Mucosa of descending colon (tissue), 3 donors: ENCODE results near the gene KCNJ14. TPM values are rescaled to one million over a fixed set of nuclear protein-coding genes. Genes with fewer than 3 reads are reported as not detected.
"Not testable (repeated sequence)": the region's sequence is repeated elsewhere in the genome, so short reads cannot be mapped to it uniquely, and the experiment has no call there.

Experiments used
- ATAC-seq: fragments of 200-7000 bp; cut with Tn5 transposase; one replicate; pipeline ENCODE4 v1.9.1; 2020; ENCODE audit warnings: mild to moderate bottlenecking, moderate library complexity
- DNase-seq, 3 donors: peaks; one replicate each; pipeline ENCODE4 v3.0.0-alpha.2; 2020
- H3K36me3 ChIP-seq: fragments of 200-600 bp; one replicate; pipeline ENCODE4 v1.8.0; 2021; ENCODE audit warnings: low read depth, mild to moderate bottlenecking
- H3K4me1 ChIP-seq: fragments of 200-600 bp; one replicate; pipeline ENCODE4 v1.8.0; 2021; ENCODE audit warnings: low read depth, mild to moderate bottlenecking
- H3K4me3 ChIP-seq: fragments of 200-600 bp; one replicate; pipeline ENCODE4 v1.8.0; 2021; ENCODE audit warnings: mild to moderate bottlenecking
- H3K9me3 ChIP-seq: fragments of 200-600 bp; one replicate; pipeline ENCODE4 v1.8.0; 2021; ENCODE audit warnings: mild to moderate bottlenecking
- intact Hi-C, 2 donors: fragments of 100-400 bp; cut with DNase I in 1 of 2; cut with micrococcal nuclease in 1 of 2; formaldehyde crosslinking; loops; one replicate each; pipeline versions ENCODE4 v1.11.0 to v1.11.1; 2022; cut with DNase I, micrococcal nuclease
- total RNA-seq, 3 donors: library from RNA; stranded (reverse); fragmentation: NEBNext Ultra II Directional in 2 of 3; extraction: Animal tissue kit (Norgen Biotek cat#: 25700) in 2 of 3; gene quantifications; one replicate each; pipeline versions ENCODE4 v1.2.1 to v1.2.4, GENCODE V29; 2021 to 2023
- TF ChIP-seq, protein P1 (sequence below): fragments of 200-600 bp; IDR thresholded peaks from one replicate; pipeline ENCODE4 v1.8.0; 2022; ENCODE audit warnings: antibody characterized with exemption, mild to moderate bottlenecking
- donor health status: DM: no; HTN: no; CAD: no; lungs with moderate emphysema.
- donor health status: DM: no; HTN: no; CAD: no.
- donor health status: DM: no; HTN: yes; CAD: no.

Gene KCNJ14
- total RNA-seq, 3 donors from 2014 or later = 0.46 to 1.3 (median 0.67) TPM

DNA sequence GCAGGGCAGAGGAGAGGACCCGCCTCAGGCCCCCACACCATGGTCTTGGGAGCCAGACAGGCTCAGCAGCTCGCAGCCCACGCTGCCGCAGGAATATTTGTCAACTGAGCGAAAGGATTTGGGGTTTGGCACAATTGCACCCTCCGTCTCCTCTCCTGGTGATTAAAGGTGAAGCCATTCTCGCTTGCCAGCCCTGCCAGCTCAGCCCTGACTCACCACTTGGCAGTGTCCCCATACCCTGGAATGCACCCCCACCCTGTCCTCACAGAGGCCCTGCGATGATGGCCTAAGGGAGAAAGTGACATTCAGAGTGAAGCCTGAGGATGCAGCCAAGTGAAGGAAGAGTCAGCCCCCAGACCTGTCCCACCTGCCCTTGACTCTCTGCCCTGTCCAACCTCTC lies 32.6 kb downstream of the KCNJ14 start:
- DNase-seq = peak in 2 of 3 donors; percentile 67 to 69
- TF ChIP-seq, protein P1, sequence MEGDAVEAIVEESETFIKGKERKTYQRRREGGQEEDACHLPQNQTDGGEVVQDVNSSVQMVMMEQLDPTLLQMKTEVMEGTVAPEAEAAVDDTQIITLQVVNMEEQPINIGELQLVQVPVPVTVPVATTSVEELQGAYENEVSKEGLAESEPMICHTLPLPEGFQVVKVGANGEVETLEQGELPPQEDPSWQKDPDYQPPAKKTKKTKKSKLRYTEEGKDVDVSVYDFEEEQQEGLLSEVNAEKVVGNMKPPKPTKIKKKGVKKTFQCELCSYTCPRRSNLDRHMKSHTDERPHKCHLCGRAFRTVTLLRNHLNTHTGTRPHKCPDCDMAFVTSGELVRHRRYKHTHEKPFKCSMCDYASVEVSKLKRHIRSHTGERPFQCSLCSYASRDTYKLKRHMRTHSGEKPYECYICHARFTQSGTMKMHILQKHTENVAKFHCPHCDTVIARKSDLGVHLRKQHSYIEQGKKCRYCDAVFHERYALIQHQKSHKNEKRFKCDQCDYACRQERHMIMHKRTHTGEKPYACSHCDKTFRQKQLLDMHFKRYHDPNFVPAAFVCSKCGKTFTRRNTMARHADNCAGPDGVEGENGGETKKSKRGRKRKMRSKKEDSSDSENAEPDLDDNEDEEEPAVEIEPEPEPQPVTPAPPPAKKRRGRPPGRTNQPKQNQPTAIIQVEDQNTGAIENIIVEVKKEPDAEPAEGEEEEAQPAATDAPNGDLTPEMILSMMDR = no peak
- no peak overlapping the region for H3K4me3 ChIP-seq
- peaks cover 17% of the 10 kb centered on the region for H3K4me1 ChIP-seq
- peak; percentile 52 for ATAC-seq
- H3K36me3 ChIP-seq = no peaks in the 10 kb centered on the region
- no peaks in the 10 kb centered on the region for H3K9me3 ChIP-seq
- intact Hi-C loops = no loop called here

DNA sequence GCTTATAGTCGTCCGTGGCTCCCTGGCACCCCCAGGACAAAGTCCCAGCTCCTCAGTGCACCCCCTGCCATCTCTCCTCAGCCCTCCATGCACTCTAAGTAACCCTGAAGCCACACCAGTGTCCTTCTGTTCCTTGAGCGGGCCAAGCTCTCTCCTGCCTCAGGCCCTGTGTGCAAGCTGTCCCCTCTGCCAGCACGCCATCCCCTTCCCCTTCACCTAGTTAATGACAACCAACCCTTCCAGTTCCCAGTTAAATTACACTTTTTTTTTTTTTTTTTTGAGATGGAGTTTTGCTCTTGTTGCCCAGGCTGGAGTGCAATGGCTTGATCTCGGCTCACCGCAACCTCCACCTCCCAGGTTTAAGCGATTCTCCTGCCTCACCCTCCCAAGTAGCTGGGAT lies 33.1 kb downstream of the KCNJ14 start:
- DNase-seq, H3K4me3 ChIP-seq, intact Hi-C loops, H3K36me3 ChIP-seq, ATAC-seq, H3K9me3 ChIP-seq: not testable (repeated sequence)
- peaks cover 17% of the 10 kb centered on the region for H3K4me1 ChIP-seq

DNA sequence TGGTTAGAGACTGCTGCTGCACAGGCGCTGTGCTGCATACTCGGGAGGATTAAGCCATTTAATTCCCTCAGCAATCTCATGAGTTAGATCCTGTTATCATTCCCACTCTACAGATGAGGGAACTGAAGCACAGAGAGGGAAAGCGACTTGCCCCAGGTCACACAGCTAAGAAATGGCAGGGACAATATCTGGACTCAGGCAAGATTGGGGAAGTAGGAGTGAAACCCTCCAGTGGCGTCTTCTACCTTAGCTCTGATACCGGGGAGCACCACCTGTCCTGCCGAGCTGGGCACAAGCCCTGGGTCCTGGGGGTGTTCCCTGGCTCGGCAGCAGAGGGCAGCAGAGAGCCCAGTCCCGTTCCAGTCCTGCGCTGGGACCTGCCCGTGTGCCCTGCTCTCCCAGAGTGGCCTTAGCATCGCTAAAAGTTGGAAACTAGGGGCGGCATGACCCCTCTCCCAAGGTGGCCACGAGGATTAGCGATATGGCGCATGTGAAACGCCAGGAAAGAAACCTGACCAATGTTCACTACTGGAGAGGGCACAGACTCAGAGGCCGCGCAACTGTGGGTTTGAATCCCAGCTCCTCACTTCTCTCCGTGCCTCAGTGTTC lies 34.3 kb downstream of the KCNJ14 start:
- ATAC-seq (peak; percentile 44), DNase-seq (peak; percentile 83 to 91 (median 89))

DNA sequence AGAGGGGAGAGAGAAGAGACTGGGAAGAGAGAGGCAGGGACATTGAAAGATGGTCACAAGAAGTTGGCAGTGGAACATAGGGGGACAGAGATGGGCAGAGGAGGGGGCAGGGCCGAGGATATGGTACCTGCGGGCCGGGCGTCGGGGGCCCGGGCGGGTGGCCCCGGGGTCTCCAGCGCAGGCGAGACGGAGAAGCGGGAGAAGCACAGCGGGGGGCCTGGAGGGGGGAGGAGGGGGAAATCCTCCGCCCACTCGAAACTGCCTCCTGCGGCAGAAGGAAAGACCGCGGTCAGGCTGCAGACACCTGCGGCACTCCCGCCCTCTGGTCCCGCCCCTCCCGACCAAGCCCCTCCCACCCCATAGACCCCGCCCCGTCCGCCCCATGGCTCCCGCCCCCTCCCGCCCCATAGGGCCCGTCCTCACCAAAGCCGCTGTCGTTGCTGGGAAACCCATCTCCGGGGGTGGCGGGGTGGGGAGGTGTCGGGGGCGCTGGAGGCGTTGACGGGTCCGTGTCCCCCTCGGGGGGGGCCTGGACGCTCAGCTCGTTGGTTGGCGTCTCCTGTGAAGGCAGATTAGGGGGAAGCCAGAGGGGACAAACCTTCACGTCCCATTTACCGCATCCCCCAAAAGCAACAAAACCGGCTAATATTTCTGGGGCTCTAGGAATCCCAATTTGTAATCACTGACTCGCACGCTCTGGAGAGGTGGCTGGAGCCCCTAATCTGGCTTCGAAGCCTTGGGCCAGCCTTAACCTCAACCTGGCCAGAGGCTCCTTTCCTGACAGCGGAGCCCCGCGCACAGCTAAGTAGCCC lies 35.8 kb downstream of the KCNJ14 start:
- Histone ChIP-seq H3K4me1 (peaks cover 17% of the 10 kb centered on the region), H3K4me3 (no peak overlapping the region), H3K36me3 (no peaks in the 10 kb centered on the region), H3K9me3 (no peaks in the 10 kb centered on the region)
- intact Hi-C loops = loop anchor here in 1 of 2 donors (5.0 kb wide), 1 partner anchor 96 kb away; no protein-coding TSS in a partner anchor
- DNase-seq (peak in 2 of 3 donors; percentile 63 to 76), ATAC-seq (peak; percentile 4)
- TF ChIP-seq, protein P1 = no peak

More for the DNA sequence above, 34.3 kb downstream of the KCNJ14 start:
- Histone ChIP-seq H3K4me1 (peaks cover 17% of the 10 kb centered on the region), H3K4me3 (no peak overlapping the region), H3K9me3 (no peaks in the 10 kb centered on the region), H3K36me3 (no peaks in the 10 kb centered on the region)
- TF ChIP-seq, protein P1 = peak; percentile 95
- intact Hi-C loops = loop anchor here in 1 of 2 donors (5.0 kb wide), 1 partner anchor 98 kb away; no protein-coding TSS in a partner anchor

DNA sequence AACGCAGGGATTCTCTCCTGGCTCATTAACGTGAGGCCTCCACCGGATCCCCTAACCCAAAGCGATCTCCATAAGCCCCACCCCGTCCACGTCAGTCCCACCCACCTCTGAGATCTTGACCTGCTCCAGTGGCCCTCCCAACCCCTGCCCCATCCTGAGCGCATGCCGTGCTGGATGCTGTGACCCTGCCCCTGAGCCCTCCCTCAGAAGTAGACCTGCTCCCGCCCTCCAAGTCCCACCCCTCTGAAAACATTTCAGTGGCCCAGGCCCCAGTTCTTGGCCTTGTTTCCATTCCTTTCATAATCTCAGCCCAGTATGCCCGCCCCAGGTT lies 36.4 kb downstream of the KCNJ14 start:
- H3K4me1 ChIP-seq = peaks cover 17% of the 10 kb centered on the region
- no peaks in the 10 kb centered on the region for H3K36me3 ChIP-seq
- H3K4me3 ChIP-seq = no peak overlapping the region
- no peaks in the 10 kb centered on the region for H3K9me3 ChIP-seq
- intact Hi-C loops = loop anchor here in 1 of 2 donors (5.0 kb wide), 1 partner anchor 96 kb away; no protein-coding TSS in a partner anchor
- no peak for ATAC-seq
- TF ChIP-seq, protein P1 = no peak
- DNase-seq = peak in 2 of 3 donors; percentile 36 to 53
